Measurements from ENCODE around the gene ELAVL2. TPM values are rescaled to one million over a fixed set of nuclear protein-coding genes. Genes with fewer than 3 reads are reported as not detected.
"Not testable (repeated sequence)": the region's sequence is repeated elsewhere in the genome, so short reads cannot be mapped to it uniquely, and the experiment has no call there.

Gene ELAVL2
- total RNA-seq, 4 donors from 2014 or later: under 0.01 to 1.4 (median 0.84) TPM

GRCh38 chr9:23731353-23731752 lies 94.7 kb downstream of the ELAVL2 start:
- no peak for DNase-seq (ENCODE audit: extremely low spot score)
- intact Hi-C loops (cut with DNase I): no loop called here
- Histone ChIP-seq H3K9me3 (no peaks in the 10 kb centered on the region), H3K4me3 (no peak overlapping the region), H3K4me1 (no peaks in the 10 kb centered on the region), H3K27me3 (no peaks in the 10 kb centered on the region), H3K36me3 (no peaks in the 10 kb centered on the region), H3K27ac (replicated peaks in 1 of 4) (no peak overlapping the region)
- TF ChIP-seq POLR2A (IDR thresholded peaks at IDR 0.05; ENCODE audit: low read depth) (no peak), CTCF (IDR thresholded peaks at IDR 0.05) (no peak), POLR2AphosphoS5 (IDR thresholded peaks at IDR 0.05) (no peak), EP300 (IDR thresholded peaks at IDR 0.05) (no peak)
- WGBS: 84% methylated on average over 3 of the region's 3 CpGs

- DNase-seq (ENCODE audit: extremely low spot score): no peak
- no peaks in the 10 kb centered on the region for H3K36me3 ChIP-seq
- no peaks in the 10 kb centered on the region for H3K27me3 ChIP-seq
- TF ChIP-seq POLR2A (IDR thresholded peaks at IDR 0.05; ENCODE audit: low read depth) (no peak), POLR2AphosphoS5 (IDR thresholded peaks at IDR 0.05) (no peak)
- no peaks in the 10 kb centered on the region for H3K9me3 ChIP-seq
- H3K4me3 ChIP-seq: no peak overlapping the region
- no peak overlapping the region for H3K27ac ChIP-seq (replicated peaks in 1 of 4)
- H3K4me1 ChIP-seq: no peaks in the 10 kb centered on the region
- intact Hi-C loops (cut with DNase I): no loop called here
- WGBS: 97% methylated on average over 2 of the region's 2 CpGs
These were observed 95.7 kb downstream of the ELAVL2 start for GRCh38 chr9:23730364-23730763.

- no peaks in the 10 kb centered on the region for H3K27me3 ChIP-seq
- no peaks in the 10 kb centered on the region for H3K4me1 ChIP-seq
- H3K9me3 ChIP-seq: no peaks in the 10 kb centered on the region
- no peaks in the 10 kb centered on the region for H3K36me3 ChIP-seq
- no peak overlapping the region for H3K4me3 ChIP-seq
- intact Hi-C loops (cut with DNase I): no loop called here
- no peak overlapping the region for H3K27ac ChIP-seq (replicated peaks in 1 of 4)
- DNase-seq (ENCODE audit: extremely low spot score): no peak
- TF ChIP-seq EP300 (IDR thresholded peaks at IDR 0.05) (no peak), CTCF (IDR thresholded peaks at IDR 0.05) (no peak), POLR2AphosphoS5 (IDR thresholded peaks at IDR 0.05) (no peak)
- WGBS: 90% methylated on average over 2 of the region's 2 CpGs
These were observed 97.3 kb downstream of the ELAVL2 start for GRCh38 chr9:23728736-23729135.

- TF ChIP-seq POLR2A (IDR thresholded peaks at IDR 0.05; ENCODE audit: low read depth) (no peak), EP300 (IDR thresholded peaks at IDR 0.05) (no peak), POLR2AphosphoS5 (IDR thresholded peaks at IDR 0.05) (no peak), CTCF (IDR thresholded peaks at IDR 0.05) (no peak)
- no peak for DNase-seq (ENCODE audit: extremely low spot score)
- no peaks in the 10 kb centered on the region for H3K4me1 ChIP-seq
- no peaks in the 10 kb centered on the region for H3K36me3 ChIP-seq
- H3K27ac ChIP-seq (replicated peaks in 1 of 4): no peak overlapping the region
- no peaks in the 10 kb centered on the region for H3K27me3 ChIP-seq
- H3K9me3 ChIP-seq: no peaks in the 10 kb centered on the region
- H3K4me3 ChIP-seq: no peak overlapping the region
- whole genome bisulfite sequencing: 95% methylated on average over 6 of the region's 6 CpGs
- intact Hi-C loops (cut with DNase I): no loop called here
These were observed 100.6 kb downstream of the ELAVL2 start for GRCh38 chr9:23725279-23725946.

GRCh38 chr9:23723672-23724071 lies 102.4 kb downstream of the ELAVL2 start:
- TF ChIP-seq EP300 (IDR thresholded peaks at IDR 0.05) (no peak), POLR2AphosphoS5 (IDR thresholded peaks at IDR 0.05) (no peak), POLR2A (IDR thresholded peaks at IDR 0.05; ENCODE audit: low read depth) (no peak), CTCF (IDR thresholded peaks at IDR 0.05) (no peak)
- WGBS: 90% methylated on average over 2 of the region's 2 CpGs
- H3K27me3 ChIP-seq: no peaks in the 10 kb centered on the region
- no peak for DNase-seq (ENCODE audit: extremely low spot score)
- intact Hi-C loops (cut with DNase I): no loop called here
- H3K4me1 ChIP-seq: no peaks in the 10 kb centered on the region
- no peak overlapping the region for H3K27ac ChIP-seq (replicated peaks in 1 of 4)
- H3K36me3 ChIP-seq: no peaks in the 10 kb centered on the region
- no peak overlapping the region for H3K4me3 ChIP-seq
- H3K9me3 ChIP-seq: no peaks in the 10 kb centered on the region

GRCh38 chr9:23723048-23723447 lies 103.0 kb downstream of the ELAVL2 start:
- WGBS: 95% methylated on average over 4 of the region's 4 CpGs
- H3K4me3 ChIP-seq; H3K27ac ChIP-seq (replicated peaks in 1 of 4); H3K9me3 ChIP-seq; DNase-seq (ENCODE audit: extremely low spot score); H3K27me3 ChIP-seq; intact Hi-C loops (cut with DNase I); H3K36me3 ChIP-seq; H3K4me1 ChIP-seq: not testable (repeated sequence)
